Stimulated activated naive B cell treated with anti-CD40 and anti-IgM and Interleukin-4, amounts not matched to agents 10 μg/mL and 1 μg/mL and 100 μg/mL, for 72 hours (primary cell): Measurements from ENCODE around the gene KCNK7.

Experiments
- ATAC-seq, 2 donors: fragments of 150-1000 bp; cut with Tn5 transposase; replicated peaks; 2 replicates each; pipeline ENCODE4 v1.10.0; 2021; ENCODE audit warnings: moderate library complexity in 1 of 2
- DNase-seq: peaks from one replicate; pipeline ENCODE4 v3.0.0; 2021
- H3K27ac Mint-ChIP-seq: one replicate; pipeline ENCODE4 v1.8.0; 2022; ENCODE audit warnings: mild to moderate bottlenecking, mixed read lengths
- H3K27me3 Mint-ChIP-seq, 2 donors: one replicate each; pipeline ENCODE4 v1.8.0; 2022; ENCODE audit warnings: mixed read lengths in 2 of 2
- H3K36me3 Mint-ChIP-seq, 2 donors: one replicate each; pipeline ENCODE4 v1.8.0; 2022; ENCODE audit warnings: mixed read lengths in 2 of 2, mild to moderate bottlenecking in 1 of 2
- H3K4me1 Mint-ChIP-seq, 2 donors: one replicate each; pipeline ENCODE4 v1.8.0; 2022; ENCODE audit warnings: mixed read lengths in 2 of 2, mild to moderate bottlenecking in 1 of 2
- H3K4me3 Mint-ChIP-seq, 2 donors: one replicate each; pipeline ENCODE4 v1.8.0; 2022; ENCODE audit warnings: mild to moderate bottlenecking in 2 of 2, mixed read lengths in 2 of 2, moderate library complexity in 1 of 2
- H3K9me3 Mint-ChIP-seq, 2 donors: one replicate each; pipeline ENCODE4 v1.8.0; 2022; ENCODE audit warnings: mixed read lengths in 2 of 2, mild to moderate bottlenecking in 1 of 2

Gene KCNK7

GRCh38 chr11:65559951-65560537, 35.6 kb downstream of the KCNK7 start:
- no peaks in the 10 kb centered on the region for H3K36me3 Mint-ChIP-seq
- H3K27me3 Mint-ChIP-seq = peaks cover 0 to 4% of the 10 kb centered on the region in 2 donors
- peak overlapping the region; percentile 49 for H3K27ac Mint-ChIP-seq
- ATAC-seq = no peak
- H3K9me3 Mint-ChIP-seq = no peaks in the 10 kb centered on the region
- H3K4me1 Mint-ChIP-seq = peaks cover 29 to 48% of the 10 kb centered on the region in 2 donors
- H3K4me3 Mint-ChIP-seq = no peak overlapping the region
- no peak for DNase-seq

- no peak overlapping the region for H3K27ac Mint-ChIP-seq
- no peak overlapping the region for H3K4me3 Mint-ChIP-seq
- peaks cover 32 to 49% of the 10 kb centered on the region in 2 donors for H3K4me1 Mint-ChIP-seq
Measured at GRCh38 chr11:65559535-65559934, 36.1 kb downstream of the KCNK7 start.

DNA sequence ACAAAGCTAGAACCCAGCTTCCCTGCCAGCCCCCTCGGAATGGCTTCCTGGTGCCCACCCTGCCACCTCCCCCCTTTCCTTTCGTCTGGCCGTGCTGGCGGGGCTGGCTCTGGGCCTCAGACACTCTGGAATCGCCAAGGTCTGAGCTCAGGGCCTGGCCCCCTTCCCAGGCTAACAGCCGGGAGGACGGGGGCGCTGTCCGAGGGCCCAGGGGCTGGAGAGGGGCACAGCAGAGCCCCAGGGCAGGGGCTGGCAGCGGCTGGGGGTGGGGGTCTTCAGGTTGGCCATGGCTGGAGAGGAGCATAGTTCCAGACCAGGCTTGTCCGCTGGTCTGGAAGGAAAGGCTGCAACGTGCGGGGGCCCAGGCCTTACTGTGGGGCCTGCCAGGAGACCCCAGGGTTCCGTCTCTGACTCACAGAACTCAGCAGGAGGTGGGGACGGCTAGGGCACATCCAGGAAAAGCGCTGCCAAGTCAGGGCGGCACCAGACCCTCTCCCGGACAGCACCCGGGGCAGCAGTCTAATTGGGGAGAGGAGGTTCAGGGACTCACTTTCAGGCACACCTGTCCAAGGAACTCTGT, 36.6 kb downstream of the KCNK7 start:
- peaks cover 35 to 54% of the 10 kb centered on the region in 2 donors for H3K4me1 Mint-ChIP-seq
- no peaks in the 10 kb centered on the region for H3K9me3 Mint-ChIP-seq
- DNase-seq (no peak), ATAC-seq (no peak)
- H3K27ac Mint-ChIP-seq = peak overlapping the region; percentile 71
- H3K4me3 Mint-ChIP-seq = peak overlapping the region in 1 of 2 donors; percentile 84
- H3K36me3 Mint-ChIP-seq = no peaks in the 10 kb centered on the region
- peaks cover 0 to 4% of the 10 kb centered on the region in 2 donors for H3K27me3 Mint-ChIP-seq

More at GRCh38 chr11:65559535-65559934, 36.1 kb downstream of the KCNK7 start:
- Mint-ChIP-seq H3K27me3 (peaks cover 0 to 4% of the 10 kb centered on the region in 2 donors), H3K9me3 (no peaks in the 10 kb centered on the region), H3K36me3 (no peaks in the 10 kb centered on the region)
- ATAC-seq (peak in 1 of 2 donors; percentile 33), DNase-seq (no peak)

GRCh38 chr11:65558002-65558929, 37.3 kb downstream of the KCNK7 start, which contains the start of gene LTBP3:
Gene LTBP3 (minus strand): TSS chr11:65558359. CDS start chr11:65557959, 400 bp downstream.
- H3K27me3 Mint-ChIP-seq = peaks cover 0 to 4% of the 10 kb centered on the region in 2 donors
- peak within 1 kb of the TSS; percentile 85 for H3K27ac Mint-ChIP-seq
- DNase-seq (no peak), ATAC-seq (peak; percentile 66 to 77)
- peaks cover 35 to 54% of the 10 kb centered on the region in 2 donors for H3K4me1 Mint-ChIP-seq
- no peaks in the 10 kb centered on the region for H3K36me3 Mint-ChIP-seq
- peak within 1 kb of the TSS; percentile 80 to 84 for H3K4me3 Mint-ChIP-seq
- H3K9me3 Mint-ChIP-seq = no peaks in the 10 kb centered on the region

DNA sequence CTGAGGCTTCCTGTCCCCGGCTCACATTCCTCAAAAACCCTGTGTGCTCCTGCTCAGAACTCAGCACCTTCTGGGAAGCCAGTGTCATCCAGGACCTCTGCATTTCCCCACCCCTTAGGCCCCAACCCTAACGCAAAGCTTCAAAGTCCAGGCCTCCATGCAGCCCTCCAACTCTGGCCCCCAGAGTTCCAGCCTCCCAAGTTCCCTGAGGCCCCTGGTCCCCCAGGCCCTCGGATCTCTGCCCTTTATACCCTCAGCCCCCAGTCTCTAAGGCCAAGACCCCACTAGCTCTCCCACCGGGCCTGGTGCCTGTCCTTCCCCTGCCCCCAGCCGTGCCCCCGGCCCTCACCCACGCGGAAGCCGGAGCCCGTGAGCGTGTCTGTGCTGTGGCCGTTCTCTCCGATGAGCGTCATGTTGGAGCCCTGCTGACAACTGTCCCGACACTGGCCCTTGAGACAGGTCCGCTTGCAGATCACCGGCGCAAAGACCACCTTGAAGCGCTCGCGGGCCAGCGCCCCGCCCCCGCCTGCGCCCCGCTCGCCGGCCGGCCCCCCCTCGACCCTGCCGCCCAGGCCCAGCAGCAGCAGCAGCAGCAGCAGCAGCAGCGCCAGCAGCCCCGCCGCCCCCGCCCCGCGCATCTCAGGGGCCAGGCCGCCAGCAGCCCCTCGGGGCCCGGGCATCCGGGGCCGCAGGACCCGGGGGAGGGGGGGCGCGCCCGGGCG, 38.2 kb downstream of the KCNK7 start:
- H3K4me3 Mint-ChIP-seq = peak overlapping the region; percentile 71 to 84
- H3K36me3 Mint-ChIP-seq = no peaks in the 10 kb centered on the region
- peaks cover 0 to 4% of the 10 kb centered on the region in 2 donors for H3K27me3 Mint-ChIP-seq
- ATAC-seq = peak; percentile 21 to 28
- no peak for DNase-seq
- peaks cover 41 to 60% of the 10 kb centered on the region in 2 donors for H3K4me1 Mint-ChIP-seq
- H3K9me3 Mint-ChIP-seq = no peaks in the 10 kb centered on the region
- peak overlapping the region; percentile 75 for H3K27ac Mint-ChIP-seq

- H3K27me3 Mint-ChIP-seq = peaks cover 0 to 4% of the 10 kb centered on the region in 2 donors
- H3K9me3 Mint-ChIP-seq = no peaks in the 10 kb centered on the region
- DNase-seq = no peak
- peaks cover 46 to 68% of the 10 kb centered on the region in 2 donors for H3K4me1 Mint-ChIP-seq
- H3K27ac Mint-ChIP-seq = peak overlapping the region; percentile 75
- H3K36me3 Mint-ChIP-seq = peaks cover 0 to 2% of the 10 kb centered on the region in 2 donors
- ATAC-seq = no peak
- peak overlapping the region; percentile 71 to 84 for H3K4me3 Mint-ChIP-seq
Measured at GRCh38 chr11:65556470-65557279, 38.9 kb downstream of the KCNK7 start.

- DNase-seq = no peak
- no peaks in the 10 kb centered on the region for H3K9me3 Mint-ChIP-seq
- H3K27ac Mint-ChIP-seq = no peak overlapping the region
- no peak overlapping the region for H3K4me3 Mint-ChIP-seq
- peaks cover 0 to 4% of the 10 kb centered on the region in 2 donors for H3K27me3 Mint-ChIP-seq
- ATAC-seq = no peak
- peaks cover 2 to 7% of the 10 kb centered on the region in 2 donors for H3K36me3 Mint-ChIP-seq
- H3K4me1 Mint-ChIP-seq = peaks cover 51 to 77% of the 10 kb centered on the region in 2 donors
Measured at GRCh38 chr11:65555693-65556231, 39.8 kb downstream of the KCNK7 start.

GRCh38 chr11:65554842-65555430, 40.7 kb downstream of the KCNK7 start:
- DNase-seq (no peak), ATAC-seq (no peak)
- Mint-ChIP-seq H3K4me1 (peaks cover 44 to 70% of the 10 kb centered on the region in 2 donors), H3K27me3 (no peaks in the 10 kb centered on the region), H3K4me3 (no peak overlapping the region), H3K9me3 (no peaks in the 10 kb centered on the region), H3K27ac (no peak overlapping the region), H3K36me3 (peaks cover 2 to 7% of the 10 kb centered on the region in 2 donors)

DNA sequence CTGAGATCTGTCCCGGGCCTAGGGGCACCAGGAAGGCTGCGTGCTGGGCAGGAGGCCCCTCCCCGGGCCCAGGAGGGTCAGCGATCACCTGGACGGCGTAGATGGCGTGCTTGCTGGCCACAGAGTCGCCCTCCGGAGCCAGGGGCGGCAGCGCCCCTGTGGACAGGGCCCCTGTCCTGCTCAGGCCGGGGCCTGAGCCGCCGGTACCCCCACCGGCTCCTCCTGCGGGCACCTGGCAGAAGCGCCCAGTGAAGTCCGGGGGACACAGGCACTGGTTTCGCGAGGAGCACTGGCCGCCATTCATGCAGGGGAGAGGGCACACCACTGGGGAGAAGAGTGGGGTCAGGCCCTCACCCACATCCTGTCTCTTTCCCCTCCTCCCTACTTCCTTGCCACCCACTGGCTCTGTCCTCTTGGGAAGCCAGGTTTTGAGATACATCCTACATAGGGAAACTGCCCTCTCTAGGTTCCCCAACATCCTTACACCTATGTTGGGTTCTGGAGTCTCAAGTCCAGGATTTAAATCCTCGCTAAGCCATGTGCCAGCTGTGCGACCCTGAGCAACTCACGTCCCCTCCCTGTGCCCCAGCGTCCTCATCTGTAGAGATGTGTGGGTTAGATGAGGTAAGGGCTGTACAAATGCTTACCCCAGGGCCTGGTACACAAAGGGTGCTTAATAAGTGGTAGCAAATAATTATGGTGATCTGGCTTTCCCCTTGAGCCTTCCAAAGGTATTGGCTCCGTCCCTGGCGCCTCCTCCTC, 41.4 kb downstream of the KCNK7 start:
- no peak for ATAC-seq
- H3K27ac Mint-ChIP-seq = peak overlapping the region; percentile 25

DNA sequence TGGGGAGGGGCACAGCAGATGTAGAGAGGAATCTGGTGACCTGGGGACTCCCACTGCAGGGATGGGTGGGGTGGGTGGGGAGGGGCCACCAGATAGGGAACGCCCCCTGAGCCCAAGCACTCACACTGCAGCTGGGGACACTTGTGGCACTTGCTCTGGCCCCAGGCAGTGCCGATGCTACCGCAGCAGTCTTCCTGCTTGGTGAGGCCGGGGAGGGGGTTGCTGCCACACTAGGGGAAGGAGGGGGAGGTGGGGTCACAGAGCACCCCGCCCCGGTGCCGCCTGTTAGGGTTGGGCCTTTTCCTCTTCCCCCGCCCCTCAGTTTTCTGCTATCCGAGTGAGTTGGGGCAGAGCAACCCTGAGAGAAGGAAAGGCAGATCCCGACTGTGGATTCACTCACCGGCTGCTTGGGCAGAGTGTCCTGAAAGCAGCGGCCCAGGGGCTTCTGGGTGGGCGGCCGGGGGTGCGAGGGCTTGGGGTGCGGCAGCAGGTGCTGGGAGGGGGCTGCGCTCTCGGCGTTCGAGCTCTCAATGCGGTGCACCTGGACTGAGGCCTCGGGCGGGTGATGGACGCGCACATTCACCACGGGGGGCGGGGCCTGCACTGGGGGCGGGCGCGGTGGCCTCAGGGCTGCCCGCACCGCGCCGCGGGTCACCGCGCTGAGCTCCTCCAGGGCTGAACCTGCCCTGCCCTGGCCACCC, 42.1 kb downstream of the KCNK7 start:
- H3K27ac Mint-ChIP-seq = no peak overlapping the region
- no peak overlapping the region for H3K4me3 Mint-ChIP-seq

More for the DNA sequence above, 41.4 kb downstream of the KCNK7 start:
- no peak for DNase-seq
- Mint-ChIP-seq H3K27me3 (no peaks in the 10 kb centered on the region), H3K4me3 (no peak overlapping the region), H3K36me3 (peaks cover 4 to 7% of the 10 kb centered on the region in 2 donors), H3K9me3 (no peaks in the 10 kb centered on the region), H3K4me1 (peaks cover 41 to 66% of the 10 kb centered on the region in 2 donors)

DNA sequence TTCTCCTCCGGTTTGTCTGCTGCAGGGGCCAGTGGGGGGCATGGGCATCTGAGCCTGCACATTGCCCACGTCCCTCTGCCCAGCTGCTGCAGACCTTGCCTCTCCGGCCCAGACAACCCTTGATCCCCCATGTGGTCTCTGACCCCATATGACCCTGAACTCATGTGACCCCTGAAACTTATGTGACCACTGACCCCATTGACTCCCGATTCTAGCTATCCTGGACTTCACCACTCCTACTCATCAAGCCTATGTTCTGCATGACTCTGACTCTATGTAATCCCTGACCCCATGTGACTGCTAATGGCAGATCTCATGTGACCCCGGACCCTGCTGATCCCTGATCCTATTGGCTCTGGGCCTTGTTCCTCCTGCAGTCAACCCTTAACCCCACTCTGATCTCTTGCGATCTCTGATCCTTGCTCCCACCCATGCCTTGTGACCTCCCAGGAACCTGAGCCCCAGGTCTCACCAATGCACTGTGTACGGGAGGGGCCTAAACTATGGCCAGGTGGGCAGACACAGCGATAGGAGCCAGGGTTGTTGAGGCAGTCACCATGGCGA, 43.1 kb downstream of the KCNK7 start:
- ATAC-seq (peak; percentile 4), DNase-seq (no peak)
- Mint-ChIP-seq H3K4me1 (peaks cover 53 to 74% of the 10 kb centered on the region in 2 donors), H3K9me3 (no peaks in the 10 kb centered on the region), H3K27ac (no peak overlapping the region), H3K4me3 (peak overlapping the region in 1 of 2 donors; percentile 5), H3K27me3 (no peaks in the 10 kb centered on the region), H3K36me3 (peaks cover 7 to 12% of the 10 kb centered on the region in 2 donors)

More for the DNA sequence above, 42.1 kb downstream of the KCNK7 start:
- ATAC-seq (peak; percentile 27 to 35), DNase-seq (no peak)
- peaks cover 4 to 9% of the 10 kb centered on the region in 2 donors for H3K36me3 Mint-ChIP-seq
- peaks cover 47 to 66% of the 10 kb centered on the region in 2 donors for H3K4me1 Mint-ChIP-seq
- H3K9me3 Mint-ChIP-seq = no peaks in the 10 kb centered on the region
- H3K27me3 Mint-ChIP-seq = no peaks in the 10 kb centered on the region
